Measurements from ENCODE around the gene PRR14L.
"Not testable (repeated sequence)": the region's sequence is repeated elsewhere in the genome, so short reads cannot be mapped to it uniquely, and the experiment has no call there.

PRR14L gene

DNA sequence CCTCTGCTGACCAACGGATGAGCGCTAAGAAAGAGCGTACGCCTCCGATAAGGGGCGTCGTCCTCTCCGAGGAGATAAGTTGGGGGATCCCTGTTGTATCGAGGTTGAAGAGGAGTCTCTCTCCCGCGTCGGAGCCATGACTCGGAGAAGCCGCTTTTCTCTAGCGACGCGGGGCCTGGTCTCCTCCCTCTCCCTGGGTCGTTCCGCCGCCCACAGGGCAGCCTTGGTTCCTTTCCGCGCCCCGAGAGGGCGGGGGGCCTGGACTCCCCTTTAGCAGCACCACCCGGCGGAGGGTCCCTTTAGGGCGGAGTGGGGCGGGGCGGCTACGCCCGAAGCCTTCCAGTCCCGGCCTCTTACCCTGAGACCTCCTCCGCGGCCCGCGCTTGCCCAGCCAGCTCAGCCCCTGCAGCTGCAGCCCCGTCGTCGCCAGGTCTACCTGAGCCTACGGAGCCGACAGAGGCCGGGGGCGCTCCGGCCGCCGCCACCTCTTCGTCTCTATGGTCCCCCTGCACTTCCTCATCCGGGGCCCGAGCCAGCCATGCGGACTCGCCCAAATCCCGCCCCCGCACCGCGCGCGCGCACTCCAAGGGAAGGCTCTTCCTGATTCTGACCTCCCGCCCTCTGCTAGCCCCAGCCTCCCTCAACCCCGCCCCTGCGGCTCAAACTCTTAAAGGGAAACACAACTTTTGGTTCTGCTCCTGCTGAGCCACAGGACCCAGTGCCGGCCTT, at the start of gene PRR14L:
Gene PRR14L, minus strand, starts transcription at position 497 of the 729 bp plus-strand sequence. CDS start 11,272 bp downstream, outside the sequence.
- DNase-seq (ENCODE audit: low read depth), result peak; percentile 96

DNA sequence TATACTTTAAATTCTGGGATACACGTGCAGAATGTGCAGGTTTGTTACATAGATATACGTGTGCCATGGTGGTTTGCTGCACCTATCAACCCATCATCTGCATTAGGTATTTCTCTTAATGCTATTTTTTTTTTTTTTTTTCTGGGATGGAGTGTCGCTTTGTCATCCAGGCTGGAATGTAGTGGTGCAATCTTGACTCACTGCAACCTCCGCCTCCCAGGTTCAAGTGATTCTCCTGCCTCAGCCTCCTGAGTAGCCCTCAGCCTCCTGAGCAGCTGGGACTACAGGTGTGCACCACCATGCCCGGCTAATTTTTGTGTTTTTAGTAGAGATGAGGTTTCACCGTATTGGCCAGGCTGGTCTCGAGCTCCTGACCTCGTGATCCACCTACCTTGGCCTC, 49.4 kb upstream of the PRR14L start:
- not testable (repeated sequence) for DNase-seq (ENCODE audit: low read depth)

- DNase-seq (ENCODE audit: low read depth), result no peak
Observed at GRCh38 chr22:31790240-31790639, 40.3 kb upstream of the PRR14L start.

DNA sequence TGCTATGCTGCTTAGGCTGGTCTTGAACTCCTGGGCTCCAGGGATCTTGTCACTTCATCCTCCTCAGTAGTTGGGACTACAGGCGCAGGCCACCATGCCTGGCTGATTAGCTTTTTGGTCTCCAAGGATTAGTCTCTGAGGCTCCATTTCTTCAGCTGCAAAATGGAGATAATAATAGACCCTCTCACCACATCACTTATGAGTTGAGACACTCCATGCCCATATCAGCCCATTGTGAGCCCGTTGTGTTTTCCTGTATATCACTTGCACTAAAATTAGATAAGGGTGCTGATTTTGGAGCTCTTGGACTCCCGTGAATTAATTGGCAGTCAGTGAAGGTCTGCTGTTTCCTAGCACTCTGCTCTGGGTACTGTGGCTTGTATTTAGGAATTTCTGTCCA, 39.9 kb upstream of the PRR14L start:
- no peak for DNase-seq (ENCODE audit: low read depth)

GRCh38 chr22:31776231-31776630, 26.3 kb upstream of the PRR14L start:
- no peak for DNase-seq (ENCODE audit: low read depth)

DNA sequence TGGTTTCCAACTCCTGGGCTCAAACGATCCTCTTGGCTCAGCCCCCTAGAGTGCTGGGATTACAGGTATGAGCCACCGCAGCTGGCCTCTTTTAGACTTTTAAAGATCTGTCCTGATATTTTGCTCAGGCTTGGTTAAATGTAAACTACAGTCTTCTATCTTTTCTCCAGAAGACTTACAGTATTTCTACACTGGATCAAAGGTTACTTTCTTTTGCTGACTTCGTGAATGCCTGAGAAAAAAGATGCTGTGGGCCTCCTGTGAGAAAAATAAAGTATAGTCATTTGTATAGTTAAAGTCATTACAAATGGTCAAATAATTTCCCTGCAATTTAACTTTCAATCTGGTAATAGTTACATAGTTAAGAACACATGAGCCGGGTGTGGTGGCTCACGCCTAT, 23.5 kb upstream of the PRR14L start:
- no peak for DNase-seq (ENCODE audit: low read depth)

- no peak for DNase-seq (ENCODE audit: low read depth)
Observed at GRCh38 chr22:31768422-31769059, 18.6 kb upstream of the PRR14L start.

GRCh38 chr22:31764785-31765184, 14.9 kb upstream of the PRR14L start:
- no peak for DNase-seq (ENCODE audit: low read depth)

DNA sequence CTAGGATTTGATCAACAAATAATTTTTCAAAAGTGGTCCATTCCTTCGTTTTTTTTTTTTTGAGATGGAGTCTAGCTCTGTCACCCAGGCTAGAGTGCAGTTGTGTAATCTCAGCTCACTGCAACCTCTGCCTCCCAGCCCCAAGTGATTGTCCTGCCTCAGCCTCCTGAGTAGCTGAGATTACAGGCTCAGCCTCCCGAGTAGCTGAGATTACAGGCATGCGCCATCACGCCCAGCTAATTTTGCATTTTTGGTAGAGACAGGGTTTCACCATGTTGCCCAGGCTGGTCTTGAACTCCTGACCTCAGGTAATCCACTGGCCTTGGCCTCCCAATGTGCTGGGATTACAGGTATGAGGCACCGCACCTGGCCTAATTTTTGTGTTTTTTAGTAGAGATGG, 8.9 kb upstream of the PRR14L start:
- DNase-seq (ENCODE audit: low read depth), result not testable (repeated sequence)

DNA sequence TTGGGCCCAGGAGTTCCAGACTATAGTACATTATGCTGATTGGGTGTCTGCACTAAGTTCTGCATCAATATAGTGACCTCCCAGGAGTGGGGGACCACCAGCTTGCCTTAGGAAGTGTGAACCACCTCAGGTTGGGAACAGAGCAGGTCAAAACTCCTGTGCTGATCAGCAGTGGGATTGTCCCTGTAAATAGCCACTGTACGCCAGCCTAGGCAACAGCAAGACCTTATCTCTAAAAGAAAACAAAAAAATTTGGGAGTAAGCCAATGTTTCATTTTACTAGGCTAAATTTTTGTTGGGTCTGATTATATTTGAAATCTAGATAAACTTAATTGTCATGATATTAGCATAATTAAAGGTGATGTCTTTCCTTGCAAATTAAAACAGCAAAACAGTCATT, 7.3 kb upstream of the PRR14L start:
- no peak for DNase-seq (ENCODE audit: low read depth)

DNA sequence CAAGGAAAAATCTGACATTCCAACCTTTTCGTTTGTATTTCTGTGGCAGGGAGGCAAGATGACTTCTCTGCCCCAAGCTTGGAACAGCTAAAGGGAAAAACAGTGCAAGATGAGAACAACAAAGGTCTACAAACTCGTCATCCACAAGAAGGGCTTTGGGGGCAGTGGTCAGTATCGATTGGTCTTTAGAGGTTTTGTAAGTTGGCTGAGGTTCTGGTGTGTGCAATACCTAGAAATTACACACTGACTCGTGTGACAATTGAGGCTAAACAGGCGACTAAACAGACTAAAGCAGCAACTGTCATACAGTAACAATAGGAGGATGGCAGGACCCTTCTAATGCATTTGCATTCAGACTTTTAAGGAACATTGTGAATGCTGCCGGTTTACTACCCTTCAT, 4.9 kb upstream of the PRR14L start:
- DNase-seq (ENCODE audit: low read depth), result no peak

GRCh38 chr22:31753634-31754501, 3.9 kb upstream of the PRR14L start, which contains the start of gene DEPDC5:
Gene DEPDC5 (plus strand): TSS chr22:31754019. CDS start chr22:31754922, 903 bp downstream.
- peak; percentile 92 for DNase-seq (ENCODE audit: low read depth)

- no peak for DNase-seq (ENCODE audit: low read depth)
Observed at GRCh38 chr22:31753005-31753633, 3.2 kb upstream of the PRR14L start.

DNA sequence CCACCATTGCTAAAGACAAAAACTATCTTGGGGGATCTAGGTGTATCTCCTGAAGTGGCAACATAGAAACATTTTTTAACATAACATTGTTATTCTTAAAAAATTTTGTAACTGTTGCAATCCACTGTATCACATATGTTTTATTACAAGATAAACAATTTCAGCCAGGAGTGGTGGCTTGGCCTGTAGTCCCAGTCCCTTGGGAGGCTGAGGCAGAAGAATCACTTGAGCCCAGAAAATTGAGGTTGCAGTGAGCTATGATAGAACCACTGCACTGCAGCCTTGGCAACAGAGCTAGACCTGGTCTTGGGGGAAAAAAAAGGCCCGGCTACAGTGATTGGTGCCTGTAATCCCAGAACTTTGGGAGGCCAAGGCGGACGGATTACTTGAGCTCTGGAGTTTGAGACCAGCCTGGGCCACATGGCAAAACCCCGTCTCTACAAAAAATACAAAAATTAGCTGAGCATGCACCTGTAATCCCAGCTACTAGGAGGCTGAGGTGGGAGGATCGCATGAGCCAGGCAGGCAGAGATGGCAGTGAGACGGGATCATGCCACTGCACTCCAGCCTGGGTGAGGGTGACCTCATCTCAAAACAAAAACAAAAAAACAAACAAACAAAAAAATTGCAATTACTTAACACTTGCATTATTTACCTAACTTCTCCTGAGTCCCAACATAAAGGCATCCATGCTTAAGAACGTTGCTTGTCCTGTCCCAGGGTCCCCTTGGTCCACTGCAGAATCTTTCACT, 2.3 kb upstream of the PRR14L start:
- DNase-seq (ENCODE audit: low read depth), result no peak

DNA sequence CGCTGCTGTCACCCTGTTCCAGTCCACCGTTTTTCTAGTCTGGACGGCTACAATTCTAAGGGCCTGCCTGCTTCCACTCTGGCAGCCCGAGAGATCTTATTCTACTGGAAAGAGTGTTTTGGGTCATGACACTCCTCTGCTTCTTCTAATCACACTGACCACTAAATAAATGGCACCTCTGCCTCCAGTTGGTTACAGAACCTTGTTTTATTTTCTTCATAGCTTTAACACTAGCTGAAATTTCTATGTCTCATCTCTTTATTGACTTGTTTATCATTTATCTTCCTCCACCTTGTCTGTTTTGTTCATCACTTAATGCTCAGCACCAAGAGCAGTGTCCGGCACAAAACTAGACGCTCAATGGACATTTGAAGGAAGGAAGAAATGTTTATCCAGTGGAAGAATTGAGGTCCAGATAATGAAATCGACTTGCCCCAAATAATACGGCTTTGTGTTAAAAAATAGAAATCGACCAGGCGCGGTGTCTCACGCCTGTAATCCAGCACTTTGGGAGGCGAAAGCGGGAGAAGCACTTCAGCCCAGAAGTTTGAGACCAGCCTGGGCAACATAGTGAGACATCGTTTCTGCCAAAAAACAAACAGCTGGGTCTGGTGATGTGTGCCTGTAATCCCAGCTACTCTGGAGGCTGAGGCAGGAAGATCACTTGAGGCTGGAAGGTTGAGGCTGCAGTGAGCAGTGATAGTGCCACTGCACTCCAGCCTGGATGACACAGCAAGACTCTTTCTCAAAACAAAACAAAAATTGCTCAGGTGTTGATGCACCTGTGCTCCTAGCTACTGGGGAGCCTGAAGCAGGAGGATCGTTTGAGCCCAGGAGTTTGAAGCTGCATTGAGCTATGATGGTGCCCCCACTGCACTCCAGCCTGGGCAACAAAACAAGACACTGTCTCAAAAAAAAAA, 693 bp upstream of the PRR14L start:
- DNase-seq (ENCODE audit: low read depth), result no peak

- no peak for DNase-seq (ENCODE audit: low read depth)
Observed at GRCh38 chr22:31748490-31748889, 1.4 kb downstream of the PRR14L start.

DNA sequence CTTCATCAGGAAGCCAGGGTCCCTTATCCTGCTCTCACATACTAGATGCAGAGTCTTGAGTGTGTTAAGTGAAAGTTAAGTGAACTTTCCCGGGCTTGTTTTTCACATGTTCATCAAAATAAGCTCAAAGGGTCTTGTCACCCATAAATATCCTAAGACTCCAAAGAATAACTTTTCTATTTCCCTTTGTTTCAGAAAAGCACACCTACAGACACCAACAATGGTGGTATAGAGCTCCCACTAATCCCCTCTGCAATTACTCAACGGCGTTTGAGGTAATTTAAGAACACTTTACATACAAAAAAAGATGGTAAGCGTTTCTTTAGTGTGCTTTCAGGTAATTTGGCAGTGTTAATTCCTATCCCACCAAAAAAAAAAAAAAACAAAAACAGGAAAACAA, 2.5 kb downstream of the PRR14L start:
- no peak for DNase-seq (ENCODE audit: low read depth)

DNA sequence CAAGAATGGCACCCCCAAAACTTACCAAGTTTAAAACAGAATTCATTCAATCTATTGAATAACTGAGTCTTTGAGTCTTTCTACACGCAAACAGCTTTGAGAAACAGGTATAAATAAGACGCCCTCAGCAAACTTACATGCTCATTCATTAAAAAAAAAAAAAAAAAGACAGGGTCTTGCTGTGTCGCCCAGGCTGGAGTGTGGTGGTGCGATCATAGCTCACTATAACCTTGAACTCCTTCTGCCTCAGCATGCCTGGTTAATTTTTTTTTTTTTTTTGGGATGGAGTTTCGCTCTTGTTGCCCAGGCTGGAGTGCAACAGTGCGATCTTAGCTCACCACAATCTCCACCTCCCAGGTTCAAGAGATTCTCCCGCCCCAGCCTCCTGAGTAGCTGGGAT, 6.1 kb downstream of the PRR14L start:
- DNase-seq (ENCODE audit: low read depth), result no peak

DNA sequence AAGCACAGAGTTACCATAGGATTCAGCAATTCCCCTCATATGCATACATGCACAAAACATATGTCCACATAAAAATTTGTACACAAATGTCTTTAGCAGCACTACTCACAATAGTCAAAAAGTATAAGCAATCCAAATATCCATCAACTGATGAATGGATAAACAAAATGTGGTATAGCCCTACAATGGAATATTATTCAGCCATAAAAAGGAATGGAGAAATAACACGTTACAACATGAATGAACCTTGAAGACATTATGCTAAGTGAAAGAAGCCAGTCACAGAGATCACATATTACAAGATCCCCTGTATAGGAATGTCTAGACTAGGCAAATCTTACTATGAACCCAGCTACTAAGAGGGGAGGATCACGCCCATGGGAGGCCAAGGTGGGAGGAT, 7.2 kb downstream of the PRR14L start:
- no peak for DNase-seq (ENCODE audit: low read depth)

- DNase-seq (ENCODE audit: low read depth), result no peak
Observed at GRCh38 chr22:31742115-31742514, 7.8 kb downstream of the PRR14L start.

Data from T-helper 22 cell (primary cell).